Measurements from ENCODE around the gene FAM98B. TPM values are rescaled to one million over a fixed set of nuclear protein-coding genes. Genes with fewer than 3 reads are reported as not detected.

Gene FAM98B
- total RNA-seq, 1 donor from 2014 or later = 25.6 TPM

GRCh38 chr15:38517312-38517975 is 63.5 kb downstream of the FAM98B start:
- no peaks in the 10 kb centered on the region for H3K36me3 ChIP-seq (ENCODE audit: control insufficient read depth in 3 of 3, insufficient read depth in 3 of 3, low read length in 3 of 3)
- H3K27ac ChIP-seq (ENCODE audit: low read depth, low read length) = no peak overlapping the region
- no peaks in the 10 kb centered on the region for H3K4me1 ChIP-seq (ENCODE audit: control insufficient read depth in 3 of 3, insufficient read depth in 3 of 3, low read length in 3 of 3)
- no peak overlapping the region for H3K4me3 ChIP-seq (ENCODE audit: low read length in 3 of 3)
- H3K9me3 ChIP-seq (ENCODE audit: control insufficient read depth in 3 of 3, low read length in 3 of 3) = no peaks in the 10 kb centered on the region
- no peak overlapping the region for H3K9ac ChIP-seq (ENCODE audit: low read depth in 1 of 3, low read length in 3 of 3)
- peaks cover 8 to 14% (median 10%) of the 10 kb centered on the region in 3 donors for H3K27me3 ChIP-seq (ENCODE audit: control insufficient read depth in 3 of 3, insufficient read depth in 3 of 3, low read length in 3 of 3)

GRCh38 chr15:38518084-38518483 is 64.2 kb downstream of the FAM98B start:
- Histone ChIP-seq H3K27me3 (ENCODE audit: control insufficient read depth in 3 of 3, insufficient read depth in 3 of 3, low read length in 3 of 3) (peaks cover 5 to 14% (median 10%) of the 10 kb centered on the region in 3 donors), H3K27ac (ENCODE audit: low read depth, low read length) (no peak overlapping the region), H3K4me1 (ENCODE audit: control insufficient read depth in 3 of 3, insufficient read depth in 3 of 3, low read length in 3 of 3) (no peaks in the 10 kb centered on the region), H3K9me3 (ENCODE audit: control insufficient read depth in 3 of 3, low read length in 3 of 3) (no peaks in the 10 kb centered on the region), H3K36me3 (ENCODE audit: control insufficient read depth in 3 of 3, insufficient read depth in 3 of 3, low read length in 3 of 3) (no peaks in the 10 kb centered on the region), H3K4me3 (ENCODE audit: low read length in 3 of 3) (no peak overlapping the region), H3K9ac (ENCODE audit: low read depth in 1 of 3, low read length in 3 of 3) (no peak overlapping the region)

DNA sequence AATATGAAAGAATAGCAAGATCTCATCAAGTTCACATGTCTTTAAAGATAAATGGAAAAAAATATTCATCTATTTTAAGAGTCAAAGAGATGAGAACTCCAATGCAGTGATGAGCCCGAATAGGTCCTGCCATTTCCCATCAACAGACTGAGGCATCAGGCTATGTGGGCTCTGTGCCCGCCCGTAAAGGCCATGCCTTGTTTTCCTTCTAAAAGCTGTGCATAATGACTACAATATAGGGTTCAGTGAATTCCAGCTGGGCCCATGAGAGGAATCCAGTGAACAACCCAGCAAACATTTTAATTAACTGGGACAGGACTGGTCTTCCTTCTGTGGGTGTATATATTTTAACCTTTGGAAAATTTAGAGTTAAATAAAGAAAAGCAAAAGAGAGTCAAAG is 66.1 kb downstream of the FAM98B start:
- peaks cover 5 to 10% (median 10%) of the 10 kb centered on the region in 3 donors for H3K27me3 ChIP-seq (ENCODE audit: control insufficient read depth in 3 of 3, insufficient read depth in 3 of 3, low read length in 3 of 3)
- no peak overlapping the region for H3K4me3 ChIP-seq (ENCODE audit: low read length in 3 of 3)

GRCh38 chr15:38521316-38521715 is 67.4 kb downstream of the FAM98B start:
- no peaks in the 10 kb centered on the region for H3K9me3 ChIP-seq (ENCODE audit: control insufficient read depth in 3 of 3, low read length in 3 of 3)
- H3K9ac ChIP-seq (ENCODE audit: low read depth in 1 of 3, low read length in 3 of 3) = no peak overlapping the region
- H3K36me3 ChIP-seq (ENCODE audit: control insufficient read depth in 3 of 3, insufficient read depth in 3 of 3, low read length in 3 of 3) = no peaks in the 10 kb centered on the region
- no peaks in the 10 kb centered on the region for H3K4me1 ChIP-seq (ENCODE audit: control insufficient read depth in 3 of 3, insufficient read depth in 3 of 3, low read length in 3 of 3)
- H3K27me3 ChIP-seq (ENCODE audit: control insufficient read depth in 3 of 3, insufficient read depth in 3 of 3, low read length in 3 of 3) = peaks cover 4 to 10% (median 7%) of the 10 kb centered on the region in 3 donors
- no peak overlapping the region for H3K27ac ChIP-seq (ENCODE audit: low read depth, low read length)
- H3K4me3 ChIP-seq (ENCODE audit: low read length in 3 of 3) = no peak overlapping the region

More for the DNA sequence above, 66.1 kb downstream of the FAM98B start:
- H3K9me3 ChIP-seq (ENCODE audit: control insufficient read depth in 3 of 3, low read length in 3 of 3) = no peaks in the 10 kb centered on the region
- no peak overlapping the region for H3K9ac ChIP-seq (ENCODE audit: low read depth in 1 of 3, low read length in 3 of 3)
- H3K4me1 ChIP-seq (ENCODE audit: control insufficient read depth in 3 of 3, insufficient read depth in 3 of 3, low read length in 3 of 3) = no peaks in the 10 kb centered on the region
- H3K27ac ChIP-seq (ENCODE audit: low read depth, low read length) = no peak overlapping the region
- no peaks in the 10 kb centered on the region for H3K36me3 ChIP-seq (ENCODE audit: control insufficient read depth in 3 of 3, insufficient read depth in 3 of 3, low read length in 3 of 3)

- H3K27ac ChIP-seq (ENCODE audit: low read depth, low read length) = no peak overlapping the region
- no peak overlapping the region for H3K9ac ChIP-seq (ENCODE audit: low read depth in 1 of 3, low read length in 3 of 3)
- H3K9me3 ChIP-seq (ENCODE audit: control insufficient read depth in 3 of 3, low read length in 3 of 3) = no peaks in the 10 kb centered on the region
- no peaks in the 10 kb centered on the region for H3K36me3 ChIP-seq (ENCODE audit: control insufficient read depth in 3 of 3, insufficient read depth in 3 of 3, low read length in 3 of 3)
- no peaks in the 10 kb centered on the region for H3K4me1 ChIP-seq (ENCODE audit: control insufficient read depth in 3 of 3, insufficient read depth in 3 of 3, low read length in 3 of 3)
- peaks cover 0 to 7% (median 4%) of the 10 kb centered on the region in 3 donors for H3K27me3 ChIP-seq (ENCODE audit: control insufficient read depth in 3 of 3, insufficient read depth in 3 of 3, low read length in 3 of 3)
- no peak overlapping the region for H3K4me3 ChIP-seq (ENCODE audit: low read length in 3 of 3)
These were observed 69.0 kb downstream of the FAM98B start for GRCh38 chr15:38522922-38523321.

GRCh38 chr15:38524156-38524555 is 70.2 kb downstream of the FAM98B start:
- no peaks in the 10 kb centered on the region for H3K9me3 ChIP-seq (ENCODE audit: control insufficient read depth in 3 of 3, low read length in 3 of 3)

GRCh38 chr15:38525489-38525888 is 71.6 kb downstream of the FAM98B start:
- H3K27ac ChIP-seq (ENCODE audit: low read depth, low read length) = no peak overlapping the region
- peaks cover 0 to 4% (median 0%) of the 10 kb centered on the region in 3 donors for H3K27me3 ChIP-seq (ENCODE audit: control insufficient read depth in 3 of 3, insufficient read depth in 3 of 3, low read length in 3 of 3)
- H3K9ac ChIP-seq (ENCODE audit: low read depth in 1 of 3, low read length in 3 of 3) = no peak overlapping the region
- no peaks in the 10 kb centered on the region for H3K9me3 ChIP-seq (ENCODE audit: control insufficient read depth in 3 of 3, low read length in 3 of 3)
- no peaks in the 10 kb centered on the region for H3K36me3 ChIP-seq (ENCODE audit: control insufficient read depth in 3 of 3, insufficient read depth in 3 of 3, low read length in 3 of 3)
- H3K4me3 ChIP-seq (ENCODE audit: low read length in 3 of 3) = no peak overlapping the region
- no peaks in the 10 kb centered on the region for H3K4me1 ChIP-seq (ENCODE audit: control insufficient read depth in 3 of 3, insufficient read depth in 3 of 3, low read length in 3 of 3)

More at GRCh38 chr15:38524156-38524555, 70.2 kb downstream of the FAM98B start:
- Histone ChIP-seq H3K27ac (ENCODE audit: low read depth, low read length) (no peak overlapping the region), H3K4me1 (ENCODE audit: control insufficient read depth in 3 of 3, insufficient read depth in 3 of 3, low read length in 3 of 3) (no peaks in the 10 kb centered on the region), H3K9ac (ENCODE audit: low read depth in 1 of 3, low read length in 3 of 3) (no peak overlapping the region), H3K27me3 (ENCODE audit: control insufficient read depth in 3 of 3, insufficient read depth in 3 of 3, low read length in 3 of 3) (peaks cover 0 to 4% (median 2%) of the 10 kb centered on the region in 3 donors), H3K4me3 (ENCODE audit: low read length in 3 of 3) (no peak overlapping the region), H3K36me3 (ENCODE audit: control insufficient read depth in 3 of 3, insufficient read depth in 3 of 3, low read length in 3 of 3) (no peaks in the 10 kb centered on the region)

GRCh38 chr15:38526158-38526557 is 72.2 kb downstream of the FAM98B start:
- Histone ChIP-seq H3K9ac (ENCODE audit: low read depth in 1 of 3, low read length in 3 of 3) (no peak overlapping the region), H3K9me3 (ENCODE audit: control insufficient read depth in 3 of 3, low read length in 3 of 3) (no peaks in the 10 kb centered on the region), H3K27ac (ENCODE audit: low read depth, low read length) (no peak overlapping the region), H3K36me3 (ENCODE audit: control insufficient read depth in 3 of 3, insufficient read depth in 3 of 3, low read length in 3 of 3) (no peaks in the 10 kb centered on the region), H3K4me1 (ENCODE audit: control insufficient read depth in 3 of 3, insufficient read depth in 3 of 3, low read length in 3 of 3) (no peaks in the 10 kb centered on the region), H3K27me3 (ENCODE audit: control insufficient read depth in 3 of 3, insufficient read depth in 3 of 3, low read length in 3 of 3) (peaks cover 0 to 4% (median 0%) of the 10 kb centered on the region in 3 donors), H3K4me3 (ENCODE audit: low read length in 3 of 3) (no peak overlapping the region)

DNA sequence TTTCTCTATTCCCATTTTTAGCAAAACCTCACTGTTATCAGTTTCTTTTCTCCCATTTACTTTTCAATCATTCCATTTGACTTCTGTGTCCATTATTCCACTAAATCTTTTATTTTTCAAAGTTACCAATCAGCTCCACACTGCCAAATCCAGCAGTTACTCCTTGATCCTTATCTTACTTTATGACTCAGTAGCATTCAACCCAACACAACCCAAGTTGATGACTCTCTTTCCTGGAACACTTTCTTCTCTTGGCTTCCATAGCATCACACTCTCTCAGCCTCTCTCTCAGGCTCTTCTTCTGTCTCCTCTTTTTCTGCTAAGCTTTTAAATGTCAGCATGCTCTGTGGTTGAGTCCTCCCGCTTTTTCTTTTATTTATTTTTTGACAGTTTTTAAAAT is 74.4 kb downstream of the FAM98B start:
- H3K4me3 ChIP-seq (ENCODE audit: low read length in 3 of 3) = no peak overlapping the region
- no peak overlapping the region for H3K27ac ChIP-seq (ENCODE audit: low read depth, low read length)
- H3K27me3 ChIP-seq (ENCODE audit: control insufficient read depth in 3 of 3, insufficient read depth in 3 of 3, low read length in 3 of 3) = peaks cover 0 to 3% (median 0%) of the 10 kb centered on the region in 3 donors
- H3K4me1 ChIP-seq (ENCODE audit: control insufficient read depth in 3 of 3, insufficient read depth in 3 of 3, low read length in 3 of 3) = no peaks in the 10 kb centered on the region
- H3K9me3 ChIP-seq (ENCODE audit: control insufficient read depth in 3 of 3, low read length in 3 of 3) = no peaks in the 10 kb centered on the region
- H3K36me3 ChIP-seq (ENCODE audit: control insufficient read depth in 3 of 3, insufficient read depth in 3 of 3, low read length in 3 of 3) = no peaks in the 10 kb centered on the region
- H3K9ac ChIP-seq (ENCODE audit: low read depth in 1 of 3, low read length in 3 of 3) = no peak overlapping the region

DNA sequence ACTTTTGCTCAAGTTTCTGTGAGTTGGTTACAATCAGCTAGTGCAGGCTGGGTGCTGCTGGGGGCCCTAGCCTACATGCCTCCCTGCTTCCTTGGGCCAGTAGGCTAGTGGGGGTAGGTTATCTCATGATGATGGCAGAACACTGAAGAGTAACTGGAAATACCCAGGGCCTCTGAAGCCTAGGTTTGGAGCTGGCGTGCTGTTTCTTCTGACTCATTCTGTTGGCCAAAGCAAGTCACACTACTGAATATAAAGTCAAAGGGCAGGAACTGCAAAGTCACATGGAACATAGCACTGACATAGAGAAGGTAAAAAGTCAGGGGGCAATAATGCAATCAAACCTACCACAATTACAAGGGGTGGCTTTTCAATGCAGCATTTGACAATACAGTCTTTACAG is 76.2 kb downstream of the FAM98B start:
- Histone ChIP-seq H3K27me3 (ENCODE audit: control insufficient read depth in 3 of 3, insufficient read depth in 3 of 3, low read length in 3 of 3) (peaks cover 0 to 3% (median 0%) of the 10 kb centered on the region in 3 donors), H3K9ac (ENCODE audit: low read depth in 1 of 3, low read length in 3 of 3) (no peak overlapping the region), H3K27ac (ENCODE audit: low read depth, low read length) (no peak overlapping the region), H3K4me3 (ENCODE audit: low read length in 3 of 3) (no peak overlapping the region), H3K9me3 (ENCODE audit: control insufficient read depth in 3 of 3, low read length in 3 of 3) (no peaks in the 10 kb centered on the region), H3K36me3 (ENCODE audit: control insufficient read depth in 3 of 3, insufficient read depth in 3 of 3, low read length in 3 of 3) (no peaks in the 10 kb centered on the region), H3K4me1 (ENCODE audit: control insufficient read depth in 3 of 3, insufficient read depth in 3 of 3, low read length in 3 of 3) (no peaks in the 10 kb centered on the region)
